GM19455 (cell line): ENCODE measurements around the gene KIAA1614.

Experiments
- ATAC-seq: cut with Tn5 transposase; IDR thresholded peaks from one replicate; pipeline ENCODE4 v1.9.1; 2021; ENCODE audit not compliant: unreplicated experiment

Gene KIAA1614

GRCh38 chr1:180912801-180913565 is at the start of gene KIAA1614:
Gene KIAA1614 (plus strand): TSS chr1:180912897. CDS start chr1:180913244, 347 bp downstream.
- ATAC-seq, result no peak

- no peak for ATAC-seq
These were observed 49.4 kb upstream of the KIAA1614 start for GRCh38 chr1:180863158-180863775.

- no peak for ATAC-seq
These were observed 30.7 kb upstream of the KIAA1614 start for GRCh38 chr1:180881806-180882509.

DNA sequence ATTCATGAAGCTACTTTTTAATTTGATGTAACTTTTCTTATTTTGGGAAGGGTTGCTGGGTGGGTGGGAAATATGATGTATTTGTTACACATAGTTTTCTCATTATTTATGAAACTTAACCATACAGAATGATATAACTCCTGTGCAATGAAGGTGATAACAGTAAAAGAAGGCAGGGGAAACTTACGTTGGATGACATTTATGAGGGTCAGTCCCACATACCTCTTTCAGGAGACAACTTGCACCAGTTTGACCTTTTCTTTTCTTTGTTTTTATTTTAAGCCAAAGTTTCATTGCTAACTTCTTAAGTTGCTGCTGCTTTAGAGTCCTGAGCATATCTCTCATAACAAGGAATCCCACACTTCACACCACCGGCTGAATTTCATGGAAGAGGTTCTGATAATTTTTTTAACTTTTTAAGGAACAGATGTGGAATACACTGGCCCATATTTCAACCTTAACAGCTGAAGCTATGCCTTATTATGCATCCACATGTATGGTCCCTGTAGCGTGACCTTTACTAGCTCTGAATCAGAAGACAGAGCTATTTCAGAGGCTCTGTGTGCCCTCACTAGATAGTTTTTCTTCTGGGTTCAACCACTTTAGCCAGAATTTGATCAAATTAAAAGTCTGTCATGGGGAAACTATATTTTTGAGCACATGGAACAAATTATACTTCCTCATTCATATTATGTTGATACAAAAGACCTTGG is 28.0 kb upstream of the KIAA1614 start:
- no peak for ATAC-seq

- no peak for ATAC-seq
These were observed 26.4 kb upstream of the KIAA1614 start for GRCh38 chr1:180886338-180886737.

DNA sequence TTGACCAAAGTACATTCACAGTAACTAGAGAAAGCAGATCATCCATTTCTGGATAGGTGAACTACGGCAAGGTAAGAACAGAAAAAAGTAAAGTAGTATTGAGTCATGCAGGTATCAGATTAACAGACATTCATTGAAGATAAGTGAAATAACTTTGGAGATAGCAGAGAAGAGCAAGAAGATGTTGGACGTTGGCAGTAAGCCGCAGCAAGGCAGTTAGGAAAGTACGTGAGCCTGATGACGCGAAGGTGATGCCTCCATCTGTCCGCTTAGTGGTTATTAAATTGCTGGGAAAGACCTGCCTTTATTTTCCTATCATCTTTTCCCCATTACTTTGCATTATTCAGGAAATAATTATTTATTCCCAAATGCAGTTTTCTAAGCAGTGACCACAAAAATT is 24.9 kb upstream of the KIAA1614 start:
- ATAC-seq, result no peak

- ATAC-seq, result no peak
These were observed 23.8 kb upstream of the KIAA1614 start for GRCh38 chr1:180888870-180889269.

GRCh38 chr1:180889325-180889724 is 23.4 kb upstream of the KIAA1614 start:
- ATAC-seq, result no peak

DNA sequence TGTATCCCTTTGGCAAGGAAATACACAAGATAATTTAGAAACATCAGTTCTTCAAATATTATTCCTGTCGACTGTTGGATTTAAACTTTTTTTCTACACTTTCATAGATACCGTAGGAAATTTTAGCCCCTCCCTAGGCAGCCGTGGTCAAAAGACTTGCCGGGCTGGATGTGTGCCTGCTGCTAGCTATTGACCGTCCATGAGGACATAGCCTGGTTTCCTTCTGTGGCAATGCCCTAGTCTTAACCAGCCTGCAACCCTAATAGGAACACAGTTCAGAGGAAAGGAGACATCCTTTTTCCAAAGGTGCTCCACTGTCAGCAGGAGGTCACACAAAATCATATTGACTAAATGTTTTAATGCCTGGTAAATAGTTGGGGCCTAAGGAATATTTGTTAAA is 20.4 kb upstream of the KIAA1614 start:
- ATAC-seq, result no peak

DNA sequence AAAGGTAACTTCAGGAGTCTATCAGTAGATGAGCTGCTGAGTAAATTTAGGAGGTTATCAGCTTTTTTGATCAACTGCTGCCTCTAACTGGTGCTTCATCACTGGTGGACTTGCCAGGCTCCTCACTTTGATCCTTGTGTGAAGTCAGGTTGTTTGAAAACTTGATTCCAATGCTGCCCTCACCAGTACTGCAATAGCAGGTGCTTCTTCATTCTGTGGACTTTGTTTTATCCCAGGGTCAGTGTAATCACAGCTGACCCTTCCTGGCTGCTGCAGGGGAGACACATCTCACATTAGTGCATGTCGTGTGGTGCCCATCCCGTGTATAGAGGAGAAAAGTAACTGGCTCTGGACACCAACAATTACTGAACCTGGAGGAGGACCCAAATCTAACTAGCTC is 20.0 kb upstream of the KIAA1614 start:
- no peak for ATAC-seq

DNA sequence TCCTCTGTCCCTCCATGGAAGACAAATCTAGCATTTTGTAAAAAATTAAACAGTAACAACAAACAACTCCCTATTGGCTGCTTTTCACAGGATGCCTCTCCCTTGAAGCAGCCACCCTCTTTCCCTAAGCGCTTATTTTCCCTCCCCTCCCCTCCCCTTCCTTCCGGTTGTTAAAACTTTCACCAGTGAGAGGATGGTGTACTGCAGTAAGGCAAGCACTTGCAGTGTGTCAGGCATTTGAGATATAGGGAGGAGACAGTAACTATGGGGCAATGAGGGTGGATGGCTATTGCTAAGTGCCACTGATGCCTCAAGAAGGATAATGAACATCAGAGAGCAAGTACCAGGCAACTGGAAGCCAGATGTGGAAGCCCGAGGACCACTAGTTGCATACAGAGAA is 19.1 kb upstream of the KIAA1614 start:
- no peak for ATAC-seq

DNA sequence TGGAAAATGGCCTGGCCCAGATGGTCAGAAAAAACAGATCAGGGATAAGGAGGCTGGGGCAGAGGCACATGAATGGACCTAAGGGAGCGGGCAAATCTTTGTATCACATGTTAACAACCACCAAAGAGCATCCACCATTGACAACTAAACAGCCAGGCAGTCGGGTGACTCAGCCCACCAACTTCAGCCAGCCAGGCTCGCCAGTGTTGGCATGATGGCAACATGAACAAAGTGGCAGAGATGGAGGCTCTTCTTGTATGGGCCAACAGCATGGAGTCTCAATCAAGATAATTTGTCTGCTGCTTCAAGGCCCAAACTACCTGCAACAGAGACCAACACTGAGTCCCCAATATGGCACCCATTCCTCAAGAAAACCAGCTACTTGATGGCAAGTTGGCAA is 16.5 kb upstream of the KIAA1614 start:
- ATAC-seq, result no peak

DNA sequence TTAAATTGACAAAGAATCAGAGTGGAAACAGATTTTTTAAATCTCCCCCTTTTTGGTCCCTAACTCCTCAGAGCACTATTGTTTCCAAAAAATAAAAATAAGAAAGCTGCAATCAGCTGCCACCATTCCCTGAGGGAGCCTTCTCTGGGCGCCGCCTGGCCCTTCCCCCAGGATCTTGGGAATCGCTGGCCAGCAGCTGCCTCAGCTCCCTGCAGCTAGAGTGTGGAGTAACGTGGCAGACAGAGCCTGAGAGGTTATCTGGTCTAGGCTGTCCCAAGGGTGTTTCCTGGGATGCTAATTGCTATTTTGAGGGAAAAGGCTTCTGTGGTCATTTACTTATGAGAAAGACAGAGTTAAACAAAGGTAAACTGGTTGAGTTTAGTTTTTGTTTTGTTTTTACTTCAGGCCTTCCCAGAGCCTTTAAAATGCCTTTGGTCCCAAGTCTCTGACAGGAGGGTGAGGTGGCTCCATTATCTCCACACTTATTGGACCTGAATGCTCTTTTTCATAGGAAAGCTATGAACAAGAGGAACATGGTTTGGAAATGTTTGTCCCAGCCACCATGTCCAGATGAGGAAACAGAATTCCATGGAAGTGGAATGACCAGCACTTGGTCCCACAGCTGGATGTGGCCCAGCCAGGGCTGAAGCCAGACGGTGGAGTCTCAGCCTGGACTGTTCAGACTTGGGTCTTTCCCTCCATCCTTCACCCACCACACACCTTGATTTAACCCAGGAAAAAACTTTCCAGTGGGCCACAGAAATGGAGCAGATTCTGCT is 14.1 kb upstream of the KIAA1614 start:
- no peak for ATAC-seq

DNA sequence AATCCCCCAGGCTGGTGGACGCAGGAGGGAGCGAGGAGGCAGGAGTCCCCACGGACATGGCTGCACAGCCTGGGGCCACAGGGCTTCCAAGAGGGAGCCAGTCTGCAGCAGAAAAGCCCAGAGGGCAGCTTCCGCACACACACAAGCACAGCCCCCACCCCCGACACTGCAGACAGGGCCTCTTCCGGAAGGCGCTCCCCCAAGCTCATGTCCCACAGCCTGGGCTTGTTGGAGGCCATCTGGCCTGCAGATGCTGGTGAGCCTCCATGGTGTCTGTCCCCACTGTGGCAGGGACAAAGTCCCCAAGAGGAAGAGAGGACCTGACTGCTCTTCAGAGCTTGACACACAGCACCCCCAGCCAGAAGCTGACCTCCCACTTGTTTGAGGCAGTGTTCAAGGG is 13.4 kb upstream of the KIAA1614 start:
- ATAC-seq, result no peak

GRCh38 chr1:180901076-180901990 is 11.4 kb upstream of the KIAA1614 start:
- no peak for ATAC-seq

- ATAC-seq, result no peak
These were observed 10.2 kb upstream of the KIAA1614 start for GRCh38 chr1:180902541-180902940.

DNA sequence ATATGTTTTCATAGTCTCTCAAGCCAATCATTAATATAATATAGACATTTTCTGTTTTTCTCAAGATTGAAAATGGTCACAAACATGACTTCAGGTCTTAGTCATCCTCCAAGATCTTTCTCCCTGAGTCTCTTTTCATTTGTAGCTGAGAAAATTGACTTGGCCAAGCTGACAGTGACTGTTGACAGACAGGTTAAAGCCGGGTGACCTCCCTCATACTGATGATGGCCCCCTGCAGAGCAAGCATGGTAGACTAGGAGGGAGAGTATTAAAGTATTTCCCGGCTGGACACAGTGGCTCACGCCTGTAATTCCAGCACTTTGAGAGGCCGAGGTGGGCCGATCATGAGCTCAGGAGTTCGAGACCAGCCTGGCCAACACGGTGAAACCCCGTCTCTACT is 6.8 kb upstream of the KIAA1614 start:
- ATAC-seq, result no peak

- ATAC-seq, result no peak
These were observed 6.2 kb upstream of the KIAA1614 start for GRCh38 chr1:180906511-180906910.

DNA sequence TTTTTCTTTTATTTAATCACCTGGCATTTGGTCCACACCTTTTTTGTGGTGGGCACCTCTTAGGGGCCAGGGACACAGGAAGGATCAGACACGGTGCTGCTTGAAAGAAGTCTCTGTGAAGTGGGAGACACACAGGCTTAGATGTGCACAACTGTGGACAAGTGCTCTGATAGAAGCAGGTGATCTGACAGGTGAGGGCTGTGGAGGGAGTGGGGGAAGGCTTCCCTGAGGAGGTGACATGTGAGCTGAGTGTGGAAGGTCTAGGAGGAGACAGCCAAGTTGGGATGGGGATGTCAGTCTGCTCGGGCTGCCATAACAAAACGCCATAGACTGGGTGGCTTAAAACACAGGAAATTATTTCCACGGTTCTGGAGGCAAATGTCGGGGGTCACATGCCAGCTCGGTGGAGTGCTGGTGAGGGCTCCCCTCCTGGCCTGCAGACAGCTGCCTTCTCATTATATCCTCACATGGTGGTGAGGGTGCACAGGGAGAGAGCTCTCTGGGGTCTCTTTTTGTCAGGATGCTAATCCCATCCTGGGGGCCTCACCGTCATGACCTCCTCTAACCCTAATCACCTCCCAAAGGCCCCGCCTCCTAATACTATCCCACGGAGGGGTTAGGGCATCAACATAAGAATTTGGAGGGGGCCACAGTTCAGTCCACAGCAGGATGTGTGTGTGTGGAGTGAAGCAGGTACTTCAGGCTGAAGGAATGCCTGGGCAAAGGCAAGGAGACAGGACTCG is 5.2 kb upstream of the KIAA1614 start:
- ATAC-seq, result no peak
